NCI-H2196 treated with DMSO at 0.1 percent for 48 hours (cell line): ENCODE results near the gene HAO1.
"Not testable (repeated sequence)": the region's sequence is repeated elsewhere in the genome, so short reads cannot be mapped to it uniquely, and the experiment has no call there.

ENCODE experiments used
- DNase-seq: peaks from one replicate; lab custom pipeline; 2025; ENCODE audit not compliant: unreplicated experiment; lab: John Stamatoyannopoulos, UW

HAO1 gene

DNA sequence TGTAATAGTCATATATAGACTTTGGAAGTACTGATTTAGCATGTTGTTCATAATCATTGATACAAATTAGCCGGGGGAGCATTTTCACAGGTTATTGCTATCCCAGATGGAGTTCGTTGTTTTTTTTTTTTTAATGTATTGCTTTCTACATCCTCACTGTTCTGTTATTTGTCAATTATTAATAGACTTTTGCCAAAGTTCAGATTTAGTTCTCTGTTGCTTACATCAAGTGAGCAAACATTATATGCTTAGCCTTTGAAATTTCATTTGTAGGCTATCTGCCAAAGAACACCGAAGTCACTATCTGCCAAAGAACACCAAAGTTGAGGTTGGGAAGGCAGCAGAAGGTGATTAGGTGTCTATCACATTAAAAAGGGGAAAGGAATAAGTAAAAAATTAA, at the start of gene HAO1:
TSS of gene HAO1 (minus strand) at position 118 of the 400 bp plus-strand sequence. CDS start at position 82, 36 bp downstream.
- DNase-seq: no peak

DNA sequence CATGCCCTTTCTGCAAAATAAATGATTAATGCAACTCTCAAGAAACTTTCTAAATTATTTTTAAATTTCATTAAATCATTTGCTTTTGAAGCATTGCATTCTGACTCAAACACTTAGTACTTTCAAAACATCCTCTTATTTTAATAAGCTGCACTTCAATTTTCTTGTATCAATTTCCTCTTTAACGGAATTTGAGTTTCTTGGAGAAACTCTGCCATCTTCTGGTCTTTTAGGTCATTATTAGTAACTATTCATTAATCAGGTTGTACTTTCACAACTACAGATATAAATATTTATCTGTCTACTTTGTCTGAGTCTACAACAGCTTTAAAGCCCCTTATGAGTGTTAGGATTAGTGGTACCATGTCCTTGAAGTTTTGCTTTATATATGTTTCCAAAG, 49.1 kb upstream of the HAO1 start:
- DNase-seq: no peak

DNA sequence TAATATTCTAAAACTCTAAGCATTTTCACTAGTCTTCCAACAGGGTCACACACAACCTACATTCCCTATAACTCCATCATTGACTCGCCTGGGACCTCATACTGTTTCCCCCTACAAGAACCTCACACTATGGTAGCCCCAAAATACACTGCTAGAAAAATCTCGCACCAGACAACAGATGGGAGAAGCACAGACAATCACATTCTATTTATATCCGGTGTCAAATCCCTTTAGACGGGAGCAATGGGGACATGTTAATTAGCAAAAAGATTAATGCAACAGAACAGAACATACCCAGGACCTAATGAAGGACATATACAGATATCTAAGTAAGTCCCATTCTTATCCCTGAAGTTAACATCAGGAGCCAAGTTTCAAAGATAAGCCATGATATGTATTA, 45.7 kb upstream of the HAO1 start:
- no peak for DNase-seq

DNA sequence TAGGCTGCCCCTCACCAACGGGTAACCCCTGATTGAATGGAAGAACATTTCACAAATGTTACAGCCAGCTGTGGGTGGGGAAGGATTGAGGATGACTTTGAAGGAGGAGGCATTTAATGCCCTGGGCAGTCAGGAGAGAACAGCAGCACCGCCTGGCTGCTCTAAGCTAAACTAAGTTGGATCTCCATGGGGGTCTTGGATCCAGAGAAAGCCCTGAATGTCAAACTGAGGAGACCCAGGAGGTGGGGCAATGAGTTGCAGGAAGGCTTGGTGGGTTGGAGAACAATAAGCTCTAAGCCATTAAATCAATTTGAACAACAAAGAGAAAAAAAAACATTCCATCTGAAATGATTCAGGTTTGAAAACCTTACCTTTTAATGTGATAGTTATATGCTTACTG, 43.9 kb upstream of the HAO1 start:
- no peak for DNase-seq

DNA sequence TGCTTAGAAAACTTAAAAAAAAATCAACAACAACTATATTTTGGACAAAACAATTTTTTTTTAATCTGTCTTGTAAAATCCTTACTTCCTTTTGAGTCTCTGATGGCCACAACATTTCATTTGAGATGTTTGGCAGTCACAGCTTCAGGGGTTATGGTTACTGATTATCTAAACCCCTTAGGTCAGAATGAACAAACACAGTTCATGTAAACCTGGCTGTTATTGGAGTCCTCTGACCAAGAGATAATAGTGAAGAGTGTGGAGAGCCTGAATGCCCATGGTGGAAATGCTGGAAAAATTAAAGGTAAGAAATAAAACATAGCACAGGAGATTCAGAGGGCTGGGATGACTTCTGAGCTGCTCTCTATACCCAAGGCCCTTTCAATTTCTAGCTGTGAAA, 41.1 kb upstream of the HAO1 start:
- no peak for DNase-seq

DNA sequence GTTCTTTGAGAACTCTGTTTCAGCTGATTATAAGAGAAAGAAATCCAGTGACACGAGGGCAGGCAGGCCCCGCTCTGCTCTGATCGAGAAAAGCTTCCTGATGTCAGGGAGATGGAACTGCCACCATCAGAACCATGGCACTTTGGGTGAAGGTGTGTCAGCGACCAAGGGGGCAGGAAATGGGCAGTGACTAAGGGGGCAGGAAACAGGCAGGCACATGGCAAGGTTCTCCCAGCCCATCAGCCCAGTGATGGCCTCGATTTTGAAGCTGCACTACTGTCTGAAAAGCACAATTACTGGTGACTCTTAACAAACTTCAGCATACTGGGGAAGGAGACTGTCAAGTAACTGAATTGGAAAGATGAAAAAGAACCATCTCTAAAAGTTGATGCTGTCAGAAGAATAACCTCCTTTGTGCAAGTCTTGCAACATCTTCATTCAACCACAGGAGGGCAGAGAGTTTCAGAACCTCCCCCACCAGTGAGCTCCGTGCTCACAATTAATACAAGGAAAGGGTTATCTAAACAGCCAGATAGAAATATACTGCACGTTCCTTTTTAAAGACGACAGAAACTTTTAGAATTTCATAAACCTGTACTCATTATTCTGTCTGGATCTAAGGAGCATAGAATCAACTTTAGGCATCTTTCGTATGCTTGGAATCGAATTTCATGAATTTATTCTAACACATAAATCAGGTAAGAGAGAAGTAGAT, 40.2 kb upstream of the HAO1 start:
- no peak for DNase-seq

DNA sequence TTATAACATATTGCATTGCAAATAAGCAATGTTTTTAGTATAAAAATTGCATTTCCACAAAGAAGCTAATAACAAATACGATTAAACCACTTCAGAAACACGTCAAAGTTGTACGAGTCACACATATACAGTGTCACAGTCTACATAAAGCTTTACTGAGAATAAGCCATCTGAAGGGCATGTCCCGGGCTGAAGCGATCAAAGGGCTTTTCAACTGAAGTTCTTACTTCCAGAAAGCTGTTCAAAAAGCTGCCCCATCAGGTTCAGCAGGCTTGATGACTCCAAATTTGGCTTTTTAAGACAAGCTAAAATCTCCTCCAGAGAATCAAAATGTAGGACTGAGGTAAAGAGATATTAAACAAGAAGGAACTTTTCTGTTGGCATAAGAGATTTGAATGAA, 37.5 kb upstream of the HAO1 start:
- no peak for DNase-seq

DNA sequence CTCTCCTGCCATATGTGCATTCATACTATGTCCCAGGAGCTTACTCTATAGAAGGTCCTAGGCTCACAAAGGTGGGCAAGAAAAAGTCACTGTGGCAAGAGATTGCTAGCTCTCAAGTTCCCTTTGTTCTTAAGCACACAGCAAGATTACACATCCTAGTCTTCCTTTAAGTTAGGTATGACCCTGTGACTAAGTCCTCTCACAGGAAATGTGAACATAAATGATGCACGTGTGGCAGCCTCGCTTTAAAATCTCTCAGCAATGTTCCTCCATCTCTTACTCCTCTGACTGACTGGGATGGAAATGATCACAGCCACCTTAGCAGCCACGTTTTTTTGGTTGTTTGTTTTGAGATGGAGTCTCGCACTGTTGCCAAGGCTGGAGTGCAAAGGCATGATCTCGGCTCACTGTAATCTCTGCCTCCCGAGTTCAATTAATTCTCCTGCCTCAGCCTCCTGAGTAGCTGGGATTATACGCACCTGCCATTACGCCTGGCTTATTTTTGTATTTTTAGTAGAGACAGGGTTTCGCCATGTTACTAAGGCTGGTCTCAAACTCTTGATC, 35.7 kb upstream of the HAO1 start:
- DNase-seq: no peak

DNA sequence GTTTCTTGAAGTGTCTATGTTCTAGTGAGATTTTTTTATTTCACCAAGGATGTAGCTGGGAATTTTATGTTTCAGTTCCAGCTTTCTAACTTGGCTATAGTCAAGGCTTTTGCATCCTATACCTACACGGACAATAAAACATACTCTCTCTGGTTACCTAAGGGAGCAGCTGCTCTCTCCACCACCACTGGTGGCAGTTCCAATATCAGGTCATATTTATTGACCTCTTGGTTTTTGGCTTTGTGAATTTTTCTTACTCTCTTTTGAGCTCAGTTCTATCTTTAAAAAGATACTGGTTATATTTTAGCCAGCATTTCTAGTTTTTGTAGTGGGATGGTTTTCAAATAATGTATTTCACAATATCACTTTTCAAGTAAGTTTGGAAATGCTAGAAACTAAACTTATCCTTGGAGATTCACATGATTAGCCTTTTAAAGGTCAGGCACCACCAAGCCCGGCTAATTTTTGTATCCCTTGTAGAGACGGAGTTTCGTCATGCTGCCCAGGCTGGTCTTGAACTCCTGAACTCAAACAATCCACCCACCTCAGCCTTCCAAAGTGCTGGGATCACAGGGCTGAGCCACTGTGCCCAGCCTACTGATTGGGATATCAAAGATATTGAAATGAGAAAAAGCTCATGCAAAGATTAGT, 34.7 kb upstream of the HAO1 start:
- DNase-seq: no peak

DNA sequence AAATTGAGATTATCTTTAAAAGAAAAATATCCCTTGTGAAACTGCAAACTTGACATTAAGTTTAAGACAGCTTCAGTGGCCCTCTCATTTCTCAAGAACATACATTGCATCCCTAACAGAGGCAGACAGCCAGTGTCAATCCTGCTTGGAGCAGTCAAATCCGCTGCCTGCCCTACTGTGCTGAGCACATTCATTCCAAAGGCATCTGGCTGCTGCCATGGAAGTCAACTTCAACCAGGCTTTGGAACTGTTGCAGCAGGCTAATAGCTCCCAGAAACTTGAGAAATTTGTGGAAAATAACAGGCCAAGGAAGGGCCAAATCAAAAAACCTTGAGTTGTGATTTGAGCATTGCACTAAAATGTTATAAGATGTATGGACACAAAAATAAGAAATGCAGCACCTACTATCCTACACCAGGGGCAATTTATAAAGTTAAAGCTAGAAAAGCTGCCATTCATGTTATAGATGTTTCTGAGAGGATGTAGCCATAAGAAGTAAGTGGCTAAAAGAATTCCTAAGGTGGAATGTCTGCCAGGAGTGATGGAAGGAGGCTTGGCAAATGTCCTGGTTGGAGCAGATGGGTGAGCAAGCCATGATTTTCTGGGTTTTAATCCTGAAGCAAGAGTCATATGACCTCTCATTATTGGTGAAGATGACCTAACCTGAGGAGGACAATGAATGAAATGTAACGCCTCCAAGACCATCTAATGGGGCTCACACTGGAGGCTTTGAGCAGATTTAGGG, 31.4 kb upstream of the HAO1 start:
- no peak for DNase-seq

DNA sequence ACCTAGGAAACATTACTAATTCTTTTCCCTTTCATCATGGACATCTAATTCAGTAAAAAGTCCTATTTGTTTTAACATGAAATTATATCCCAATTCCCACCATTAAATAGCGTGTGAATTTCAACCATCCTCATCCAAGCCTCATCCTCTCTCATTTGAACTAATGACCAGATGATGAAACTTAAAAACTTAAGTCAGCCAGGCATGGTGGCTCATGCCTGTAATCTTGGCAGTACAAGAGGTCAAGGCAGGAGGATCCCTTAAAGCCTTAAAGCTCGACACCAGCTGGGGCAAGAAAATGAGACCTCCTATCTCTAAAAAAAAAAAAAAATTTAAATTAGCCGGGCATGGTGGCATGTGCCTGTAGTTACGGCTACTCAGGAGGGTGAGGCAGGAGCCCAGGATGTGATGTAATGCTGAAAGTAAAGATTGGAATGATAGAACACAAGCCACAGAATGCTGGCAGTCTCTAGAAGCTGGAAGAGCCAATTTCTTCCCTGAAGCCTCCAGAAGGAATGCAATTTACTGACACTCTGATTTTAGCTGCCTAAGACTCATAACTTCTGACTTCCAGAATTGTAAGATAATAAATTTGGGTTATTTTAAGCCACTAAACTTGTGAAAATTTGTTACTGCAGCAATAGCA, 27.1 kb upstream of the HAO1 start:
- no peak for DNase-seq

DNA sequence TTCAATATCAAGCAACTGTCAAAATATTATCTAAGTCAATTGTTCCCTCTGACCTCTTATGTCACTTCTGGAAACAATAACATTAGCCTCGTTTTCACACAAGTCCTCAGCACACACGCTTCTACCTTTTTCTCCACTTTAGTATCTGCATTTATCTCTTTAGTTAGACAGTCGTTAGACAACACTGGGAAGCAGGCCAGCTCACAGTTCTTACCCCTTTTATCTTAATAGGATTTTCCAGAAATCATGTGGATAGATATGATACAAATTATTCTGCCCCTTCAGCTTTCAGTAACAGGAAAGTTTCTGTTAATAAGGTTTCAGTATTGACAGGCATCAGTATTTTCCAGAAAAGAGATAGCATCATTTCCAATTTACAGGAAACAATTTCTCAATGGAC, 25.9 kb upstream of the HAO1 start:
- no peak for DNase-seq

DNA sequence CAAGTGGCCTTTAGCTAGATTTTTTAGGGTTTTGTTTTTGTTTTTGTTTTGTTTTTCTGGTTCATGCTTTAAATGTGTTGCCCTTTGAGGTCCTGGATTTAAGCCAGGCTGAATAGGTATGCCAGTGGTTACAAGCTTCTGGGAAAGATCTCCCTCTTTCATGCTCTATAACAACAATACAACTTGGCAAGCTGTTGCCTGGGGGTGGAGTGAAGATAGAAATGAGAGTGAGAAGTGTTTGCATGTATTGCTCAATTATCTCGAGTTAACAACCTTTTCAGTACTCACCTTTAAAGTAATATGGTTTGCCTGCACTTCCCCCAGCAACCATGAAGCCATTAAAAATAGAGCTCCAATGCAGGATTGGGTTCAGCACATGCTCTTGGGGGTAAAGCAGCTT, 19.2 kb upstream of the HAO1 start:
- peak; percentile 16 for DNase-seq

DNA sequence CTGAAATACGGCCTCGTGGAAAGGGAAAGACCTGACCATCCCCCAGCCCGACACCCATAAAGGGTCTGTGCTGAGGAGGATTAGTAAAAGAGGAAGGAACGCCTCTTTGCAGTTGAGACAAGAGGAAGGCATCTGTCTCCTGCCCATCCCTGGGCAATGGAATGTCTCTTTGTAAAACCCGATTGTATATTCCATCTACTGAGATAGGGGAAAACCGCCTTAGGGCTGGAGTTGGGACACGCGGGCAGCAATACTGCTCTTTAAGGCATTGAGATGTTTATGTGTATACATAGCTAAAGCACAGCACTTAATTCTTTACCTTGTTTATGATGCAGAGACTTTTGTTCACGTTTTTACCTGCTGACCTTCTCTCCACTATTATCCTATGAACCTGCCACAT, 16.3 kb upstream of the HAO1 start:
- not testable (repeated sequence) for DNase-seq

DNA sequence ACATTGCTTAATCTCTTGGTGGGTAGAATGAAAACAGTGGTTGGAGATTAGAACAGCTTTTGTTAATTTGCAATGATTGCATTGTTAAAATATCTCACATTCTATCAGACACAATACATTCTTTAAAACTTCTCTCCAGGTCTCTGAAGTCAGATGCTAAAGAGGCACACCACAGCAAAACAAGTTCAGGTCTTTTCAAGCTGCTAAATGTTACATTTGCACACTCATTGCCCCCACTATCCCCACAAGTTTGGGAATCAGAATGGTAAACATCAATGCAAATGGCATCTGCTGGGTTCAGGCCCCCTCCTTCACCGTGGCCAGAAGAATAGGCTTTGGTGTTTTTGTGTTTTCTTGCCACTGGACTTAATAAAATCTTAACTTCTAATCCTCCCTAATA, 10.1 kb upstream of the HAO1 start:
- DNase-seq: no peak

DNA sequence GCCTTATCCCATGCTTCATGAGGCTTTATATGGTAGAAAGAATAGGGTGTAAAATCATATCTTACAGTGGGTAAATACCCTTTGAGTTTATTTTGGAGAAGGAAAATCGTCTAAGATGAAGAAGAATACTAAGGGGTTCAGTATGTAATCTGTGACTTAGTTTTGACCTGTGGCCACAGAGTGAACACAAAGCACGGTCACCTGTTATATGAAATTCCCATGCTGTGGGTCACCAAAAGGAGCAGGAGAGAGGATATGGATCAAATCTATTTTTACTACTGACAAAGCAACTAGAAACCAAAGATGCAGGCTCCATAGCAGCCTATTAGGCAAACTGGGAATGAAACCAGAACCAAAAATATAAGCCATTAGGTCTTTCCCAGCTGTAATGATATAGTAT, 3.6 kb upstream of the HAO1 start:
- no peak for DNase-seq

DNA sequence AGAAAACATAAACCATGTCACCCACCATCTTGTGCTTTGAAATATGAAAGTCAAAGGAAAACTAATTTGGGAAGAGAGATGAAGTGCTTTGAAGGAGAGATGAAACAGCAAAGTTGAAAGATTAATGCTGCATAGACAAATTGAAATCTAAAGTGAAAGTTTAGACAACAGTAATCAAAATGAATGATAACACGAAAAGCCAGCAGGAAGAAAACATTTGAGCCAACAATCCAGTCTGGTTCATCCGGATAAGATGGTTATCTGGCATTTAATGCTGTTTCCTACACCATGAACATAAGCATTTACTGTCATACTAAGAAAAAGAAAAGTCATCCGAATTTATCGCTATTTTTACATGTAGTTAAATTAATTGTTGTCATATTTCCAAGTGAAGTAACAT, 595 bp downstream of the HAO1 start:
- no peak for DNase-seq

DNA sequence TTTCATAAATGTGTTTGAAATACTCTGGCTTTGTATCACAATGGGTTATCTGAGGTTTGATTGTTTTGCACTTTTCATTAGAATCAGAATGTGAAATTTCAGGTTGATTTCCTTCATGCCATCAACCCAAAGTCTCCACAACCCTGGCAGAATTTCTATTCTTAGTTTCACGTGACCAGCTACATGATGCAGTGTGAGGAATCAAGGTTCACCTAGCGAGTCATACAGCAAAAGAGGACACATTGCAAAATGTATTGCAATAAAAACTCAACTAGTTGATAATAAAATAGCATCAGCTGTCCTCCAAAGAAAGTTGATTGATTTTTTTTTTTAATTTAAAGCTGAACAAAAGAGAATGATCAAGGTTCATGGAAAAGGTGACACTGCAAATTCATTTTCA, 2.2 kb downstream of the HAO1 start:
- DNase-seq: no peak

DNA sequence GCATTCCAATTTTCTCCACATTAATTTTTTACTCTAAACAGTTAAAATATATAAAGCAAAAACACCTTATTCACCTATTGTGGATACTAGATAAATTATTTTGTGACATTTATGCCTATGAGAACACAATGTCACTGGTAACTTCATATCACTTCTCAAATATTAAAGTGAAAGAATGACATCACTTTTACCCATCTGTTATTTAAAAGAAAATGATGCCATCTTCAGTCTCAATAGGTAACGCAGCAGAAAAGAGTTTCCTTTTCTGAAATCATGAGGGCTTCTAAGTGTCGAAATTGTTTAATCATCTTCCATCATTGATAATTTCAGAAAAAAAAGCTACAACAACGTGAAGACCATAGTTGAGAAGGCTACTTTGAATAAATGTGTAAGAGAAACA, 2.9 kb downstream of the HAO1 start:
- DNase-seq: no peak

DNA sequence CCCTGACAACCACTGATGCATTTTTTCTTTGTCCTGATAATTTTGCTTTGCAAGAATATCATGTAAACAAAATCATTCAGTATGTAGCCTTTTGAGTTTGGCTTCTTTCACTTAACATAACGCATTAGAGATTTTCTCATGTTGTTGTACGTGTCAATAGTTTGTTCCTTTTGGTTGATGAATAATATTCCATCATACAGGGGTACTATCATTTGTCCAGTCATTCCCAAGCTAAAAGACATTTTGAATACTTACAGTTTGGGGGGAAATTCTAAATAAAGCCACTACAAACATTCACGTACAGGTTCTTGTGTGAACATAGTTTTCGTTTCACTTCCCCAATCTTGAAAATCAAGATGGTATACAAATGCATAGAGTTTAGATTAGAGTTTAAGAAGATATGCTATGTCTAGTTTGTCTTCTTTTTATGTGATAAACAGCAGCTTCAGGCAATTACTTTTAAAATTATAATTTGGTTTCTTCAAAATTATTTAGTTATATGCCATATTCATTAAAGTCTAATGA, 5.2 kb downstream of the HAO1 start:
- DNase-seq: no peak

DNA sequence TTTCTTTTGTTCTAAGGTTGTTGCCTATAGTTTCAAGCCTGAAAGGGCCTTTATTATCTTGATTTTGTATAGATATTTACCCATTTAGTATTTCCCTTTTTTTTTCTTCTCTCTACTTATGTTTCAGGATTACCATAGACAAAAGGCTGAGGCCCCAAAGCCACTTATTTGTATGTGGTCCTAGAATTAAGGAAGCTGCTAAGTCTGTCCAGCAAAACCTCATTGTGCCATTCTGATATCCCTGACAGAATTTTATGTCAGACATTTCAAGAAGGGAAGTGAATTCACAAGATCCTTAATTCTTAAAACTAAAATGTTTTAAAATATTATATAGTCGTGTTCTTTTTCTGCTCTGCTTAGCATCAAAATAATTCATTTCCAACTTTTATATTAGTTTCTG, 6.9 kb downstream of the HAO1 start:
- DNase-seq: no peak
